ENCODE results near the gene TNIK. TPM values are rescaled to one million over a fixed set of nuclear protein-coding genes. Genes with fewer than 3 reads are reported as not detected.

The TNIK gene
- total and polyA plus RNA-seq, 5 donors, result 8.1 to 27.4 (median 21.6) TPM

GRCh38 chr3:171225165-171225564 lies 235.0 kb downstream of the TNIK start:
- H3K9me3 ChIP-seq (ENCODE audit: control insufficient read depth, low read length), result no peaks in the 10 kb centered on the region
- H3K4me3 ChIP-seq (ENCODE audit: low read length), result no peak overlapping the region
- 86% methylated on average over 2 of the region's 2 CpGs for WGBS
- DNase-seq (no peak), ATAC-seq (no peak)
- intact Hi-C loops (cut with DNase I), result no loop called here
- no peaks in the 10 kb centered on the region for H3K27me3 ChIP-seq (ENCODE audit: control insufficient read depth, insufficient read depth)
- no peaks in the 10 kb centered on the region for H3K4me1 ChIP-seq (ENCODE audit: control insufficient read depth, insufficient read depth, low read length)
- no peak overlapping the region for H3K27ac ChIP-seq (ENCODE audit: low read length)

GRCh38 chr3:171223396-171223795 lies 236.8 kb downstream of the TNIK start:
- Histone ChIP-seq H3K27ac (ENCODE audit: low read length) (no peak overlapping the region), H3K9me3 (ENCODE audit: control insufficient read depth, low read length) (no peaks in the 10 kb centered on the region), H3K4me3 (ENCODE audit: low read length) (no peak overlapping the region), H3K27me3 (ENCODE audit: control insufficient read depth, insufficient read depth) (no peaks in the 10 kb centered on the region), H3K4me1 (ENCODE audit: control insufficient read depth, insufficient read depth, low read length) (no peaks in the 10 kb centered on the region)
- WGBS, result 88% methylated on average over 1 of the region's 1 CpG
- no peak for DNase-seq
- no peak for ATAC-seq
- intact Hi-C loops (cut with DNase I), result no loop called here

GRCh38 chr3:171222995-171223394 lies 237.2 kb downstream of the TNIK start:
- Histone ChIP-seq H3K27me3 (ENCODE audit: control insufficient read depth, insufficient read depth) (no peaks in the 10 kb centered on the region), H3K27ac (ENCODE audit: low read length) (no peak overlapping the region), H3K4me1 (ENCODE audit: control insufficient read depth, insufficient read depth, low read length) (no peaks in the 10 kb centered on the region), H3K9me3 (ENCODE audit: control insufficient read depth, low read length) (no peaks in the 10 kb centered on the region), H3K4me3 (ENCODE audit: low read length) (no peak overlapping the region)
- 72% methylated on average over 5 of the region's 5 CpGs for WGBS
- ATAC-seq (no peak), DNase-seq (no peak)
- intact Hi-C loops (cut with DNase I), result no loop called here

DNA sequence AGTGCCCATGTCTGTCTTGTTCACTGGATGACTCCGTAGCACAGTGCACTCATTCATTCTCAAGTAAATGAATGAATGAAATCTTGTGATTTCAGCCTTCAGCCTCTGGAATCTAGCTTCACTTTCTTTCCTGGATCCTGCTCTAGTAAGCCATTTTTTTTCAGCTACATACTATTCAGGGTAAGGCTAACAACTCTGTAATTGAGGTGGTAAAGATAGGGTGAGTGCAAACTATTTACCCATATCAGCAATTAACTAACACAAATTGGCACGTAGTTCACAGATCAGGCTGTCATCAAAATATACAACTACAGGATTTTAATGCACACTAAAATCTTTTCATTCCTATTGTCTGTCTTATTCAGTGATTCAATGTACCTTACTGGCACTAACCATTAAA lies 238.6 kb downstream of the TNIK start:
- Histone ChIP-seq H3K4me1 (ENCODE audit: control insufficient read depth, insufficient read depth, low read length) (no peaks in the 10 kb centered on the region), H3K4me3 (ENCODE audit: low read length) (no peak overlapping the region), H3K27me3 (ENCODE audit: control insufficient read depth, insufficient read depth) (no peaks in the 10 kb centered on the region), H3K9me3 (ENCODE audit: control insufficient read depth, low read length) (no peaks in the 10 kb centered on the region), H3K27ac (ENCODE audit: low read length) (no peak overlapping the region)
- DNase-seq (no peak), ATAC-seq (no peak)
- intact Hi-C loops (cut with DNase I), result no loop called here
- 75% methylated on average over 2 of the region's 2 CpGs for WGBS

- intact Hi-C loops (cut with DNase I), result no loop called here
- H3K4me3 ChIP-seq (ENCODE audit: low read length), result no peak overlapping the region
- H3K9me3 ChIP-seq (ENCODE audit: control insufficient read depth, low read length), result no peaks in the 10 kb centered on the region
- ATAC-seq (no peak), DNase-seq (no peak)
- H3K27ac ChIP-seq (ENCODE audit: low read length), result no peak overlapping the region
- 82% methylated on average over 2 of the region's 2 CpGs for WGBS
- no peaks in the 10 kb centered on the region for H3K4me1 ChIP-seq (ENCODE audit: control insufficient read depth, insufficient read depth, low read length)
- no peaks in the 10 kb centered on the region for H3K27me3 ChIP-seq (ENCODE audit: control insufficient read depth, insufficient read depth)
Measured at GRCh38 chr3:171221104-171221503, 239.1 kb downstream of the TNIK start.

DNA sequence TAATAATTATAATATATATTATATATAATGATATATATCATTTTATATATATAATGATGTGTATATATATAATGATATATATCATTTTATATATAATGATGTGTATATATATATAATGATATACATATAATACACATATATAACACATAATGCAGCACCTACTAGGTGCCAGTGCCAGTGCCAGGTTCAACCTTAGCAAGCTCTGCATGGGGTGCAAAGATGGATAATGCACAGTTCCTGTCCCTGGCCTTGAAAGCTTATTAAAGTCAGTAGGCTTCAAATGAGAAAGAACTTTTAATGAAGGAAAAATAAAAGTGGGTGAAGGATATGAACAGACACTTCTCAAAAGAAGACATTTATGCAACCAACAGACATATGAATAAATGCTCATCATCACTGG lies 240.9 kb downstream of the TNIK start:
- Histone ChIP-seq H3K9me3 (ENCODE audit: control insufficient read depth, low read length) (no peaks in the 10 kb centered on the region), H3K27me3 (ENCODE audit: control insufficient read depth, insufficient read depth) (no peaks in the 10 kb centered on the region), H3K27ac (ENCODE audit: low read length) (no peak overlapping the region), H3K4me1 (ENCODE audit: control insufficient read depth, insufficient read depth, low read length) (no peaks in the 10 kb centered on the region), H3K4me3 (ENCODE audit: low read length) (no peak overlapping the region)
- intact Hi-C loops (cut with DNase I), result no loop called here
- no peak for DNase-seq
- no peak for ATAC-seq

DNA sequence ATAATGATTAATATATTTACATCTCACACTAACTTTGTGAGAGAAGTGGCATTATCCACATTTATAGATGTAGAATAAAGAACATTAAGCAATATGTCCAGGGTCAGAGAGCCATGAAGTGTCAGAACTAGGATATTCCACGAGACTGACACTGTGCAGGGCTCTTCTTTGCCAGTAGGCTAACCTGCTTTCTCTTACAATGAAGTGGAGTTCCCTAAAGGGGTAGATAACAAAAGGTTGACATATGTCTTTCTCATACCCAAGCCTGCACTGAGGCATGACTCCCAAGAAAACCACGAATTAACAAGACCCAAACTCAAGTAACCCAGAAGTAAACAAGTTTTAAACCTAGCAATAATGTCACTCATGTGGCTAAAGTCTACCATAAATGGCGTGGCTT lies 242.1 kb downstream of the TNIK start:
- 77% methylated on average over 3 of the region's 3 CpGs for WGBS
- DNase-seq (no peak), ATAC-seq (no peak)
- Histone ChIP-seq H3K4me3 (ENCODE audit: low read length) (no peak overlapping the region), H3K27me3 (ENCODE audit: control insufficient read depth, insufficient read depth) (no peaks in the 10 kb centered on the region), H3K27ac (ENCODE audit: low read length) (no peak overlapping the region), H3K4me1 (ENCODE audit: control insufficient read depth, insufficient read depth, low read length) (no peaks in the 10 kb centered on the region), H3K9me3 (ENCODE audit: control insufficient read depth, low read length) (no peaks in the 10 kb centered on the region)
- intact Hi-C loops (cut with DNase I), result no loop called here

DNA sequence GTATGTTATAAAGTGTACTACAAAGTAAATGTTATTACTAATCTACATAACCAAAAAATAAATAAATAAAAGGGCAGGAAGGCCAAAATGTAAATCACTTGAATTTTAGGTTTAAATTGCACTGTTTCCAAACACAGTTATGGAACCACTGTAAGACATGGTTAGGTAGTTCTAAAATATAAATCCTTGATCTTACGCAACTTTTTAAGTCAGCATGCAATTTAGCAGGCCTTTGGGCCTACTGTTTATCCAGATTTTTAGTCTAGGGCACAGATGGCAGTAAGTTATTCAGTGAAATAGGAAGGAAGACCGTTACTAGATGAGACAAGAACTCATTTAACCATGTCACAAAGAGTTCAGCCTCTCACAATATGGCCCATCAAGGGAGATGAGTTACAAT lies 246.3 kb downstream of the TNIK start:
- Histone ChIP-seq H3K27ac (ENCODE audit: low read length) (no peak overlapping the region), H3K4me3 (ENCODE audit: low read length) (no peak overlapping the region), H3K27me3 (ENCODE audit: control insufficient read depth, insufficient read depth) (no peaks in the 10 kb centered on the region), H3K4me1 (ENCODE audit: control insufficient read depth, insufficient read depth, low read length) (no peaks in the 10 kb centered on the region), H3K9me3 (ENCODE audit: control insufficient read depth, low read length) (no peaks in the 10 kb centered on the region)
- WGBS, result 89% methylated on average over 2 of the region's 2 CpGs
- ATAC-seq (no peak), DNase-seq (no peak)
- intact Hi-C loops (cut with DNase I), result no loop called here

DNA sequence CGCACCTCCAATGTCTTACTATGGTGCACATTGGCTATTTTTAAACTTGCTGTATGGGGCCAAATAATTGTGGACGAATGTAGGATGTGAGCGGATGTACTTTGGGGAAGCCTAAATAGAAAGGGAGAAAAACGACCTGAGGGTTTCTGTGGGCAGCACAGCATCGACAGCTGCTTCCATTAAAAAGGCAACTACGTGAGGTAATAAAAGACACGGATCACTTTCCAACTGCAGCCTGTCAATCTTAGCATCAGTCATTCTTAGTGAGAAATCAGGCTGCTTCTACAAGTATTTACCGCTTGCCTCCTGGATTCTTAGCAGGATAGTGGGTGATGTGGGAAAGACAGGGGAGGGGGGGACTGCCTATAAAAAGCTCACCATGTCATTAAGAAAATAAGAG lies 247.0 kb downstream of the TNIK start:
- ATAC-seq, result no peak
- DNase-seq, result no peak
- Histone ChIP-seq H3K4me3 (ENCODE audit: low read length) (no peak overlapping the region), H3K27ac (ENCODE audit: low read length) (no peak overlapping the region), H3K27me3 (ENCODE audit: control insufficient read depth, insufficient read depth) (no peaks in the 10 kb centered on the region), H3K9me3 (ENCODE audit: control insufficient read depth, low read length) (no peaks in the 10 kb centered on the region), H3K4me1 (ENCODE audit: control insufficient read depth, insufficient read depth, low read length) (no peaks in the 10 kb centered on the region)
- intact Hi-C loops (cut with DNase I), result no loop called here
- 80% methylated on average over 8 of the region's 8 CpGs for WGBS

GRCh38 chr3:171212648-171213047 lies 247.6 kb downstream of the TNIK start:
- H3K9me3 ChIP-seq (ENCODE audit: control insufficient read depth, low read length), result no peaks in the 10 kb centered on the region
- 87% methylated on average over 3 of the region's 3 CpGs for WGBS
- no peak for DNase-seq
- intact Hi-C loops (cut with DNase I), result no loop called here
- no peaks in the 10 kb centered on the region for H3K4me1 ChIP-seq (ENCODE audit: control insufficient read depth, insufficient read depth, low read length)
- no peak overlapping the region for H3K27ac ChIP-seq (ENCODE audit: low read length)
- no peak for ATAC-seq
- no peaks in the 10 kb centered on the region for H3K27me3 ChIP-seq (ENCODE audit: control insufficient read depth, insufficient read depth)
- no peak overlapping the region for H3K4me3 ChIP-seq (ENCODE audit: low read length)

DNA sequence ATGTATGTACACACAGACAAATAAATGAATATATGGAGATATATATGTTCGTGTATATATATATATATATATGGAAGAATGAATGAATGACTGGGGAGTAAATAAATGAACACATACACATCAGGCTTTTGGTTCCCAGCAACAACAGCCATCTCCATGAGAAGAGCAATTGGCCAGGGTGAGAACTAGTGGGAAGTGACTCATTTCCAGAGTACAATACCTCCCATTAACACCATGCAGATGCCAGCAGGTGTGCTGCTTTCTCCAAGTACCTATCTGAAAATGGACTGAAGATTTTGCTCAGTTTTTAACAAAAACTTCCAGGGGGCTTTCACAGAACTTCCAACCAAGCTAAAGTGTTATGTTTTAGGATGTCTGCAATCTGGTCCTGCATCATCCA lies 253.9 kb downstream of the TNIK start:
- no peaks in the 10 kb centered on the region for H3K9me3 ChIP-seq (ENCODE audit: control insufficient read depth, low read length)
- ATAC-seq (no peak), DNase-seq (no peak)
- H3K4me3 ChIP-seq (ENCODE audit: low read length), result no peak overlapping the region
- intact Hi-C loops (cut with DNase I), result no loop called here
- 95% methylated on average over 1 of the region's 1 CpG for WGBS
- H3K27ac ChIP-seq (ENCODE audit: low read length), result no peak overlapping the region
- H3K27me3 ChIP-seq (ENCODE audit: control insufficient read depth, insufficient read depth), result no peaks in the 10 kb centered on the region
- H3K4me1 ChIP-seq (ENCODE audit: control insufficient read depth, insufficient read depth, low read length), result no peaks in the 10 kb centered on the region

DNA sequence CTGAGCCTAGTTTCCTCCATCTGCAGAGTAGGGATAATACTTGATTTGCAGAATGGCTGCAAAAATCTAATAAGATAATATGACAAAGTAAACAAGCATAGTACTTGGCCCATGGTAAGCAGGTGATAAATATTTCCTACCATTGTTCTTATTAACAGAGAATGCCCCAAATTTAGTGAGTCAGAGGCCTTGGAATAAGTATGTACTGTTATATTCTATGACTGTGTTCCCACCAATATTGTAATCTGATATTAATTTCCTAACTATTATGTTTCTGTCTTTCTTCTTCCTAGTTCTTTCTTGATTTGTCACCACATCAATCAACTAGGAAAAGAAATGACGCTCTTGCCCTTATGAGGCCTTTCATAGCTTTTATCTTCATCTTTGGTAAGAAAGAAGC lies 255.3 kb downstream of the TNIK start:
- intact Hi-C loops (cut with DNase I), result no loop called here

More for the DNA sequence above, 255.3 kb downstream of the TNIK start:
- Histone ChIP-seq H3K27me3 (ENCODE audit: control insufficient read depth, insufficient read depth) (no peaks in the 10 kb centered on the region), H3K9me3 (ENCODE audit: control insufficient read depth, low read length) (no peaks in the 10 kb centered on the region), H3K4me1 (ENCODE audit: control insufficient read depth, insufficient read depth, low read length) (no peaks in the 10 kb centered on the region), H3K4me3 (ENCODE audit: low read length) (no peak overlapping the region), H3K27ac (ENCODE audit: low read length) (no peak overlapping the region)
- ATAC-seq (no peak), DNase-seq (no peak)
- WGBS, result 79% methylated on average over 1 of the region's 1 CpG
